ENCODE measurements around the gene LRRC1.

GRCh38 chr6:53792016-53792415, 2.8 kb upstream of the LRRC1 start:
- TF ChIP-seq, protein P1, sequence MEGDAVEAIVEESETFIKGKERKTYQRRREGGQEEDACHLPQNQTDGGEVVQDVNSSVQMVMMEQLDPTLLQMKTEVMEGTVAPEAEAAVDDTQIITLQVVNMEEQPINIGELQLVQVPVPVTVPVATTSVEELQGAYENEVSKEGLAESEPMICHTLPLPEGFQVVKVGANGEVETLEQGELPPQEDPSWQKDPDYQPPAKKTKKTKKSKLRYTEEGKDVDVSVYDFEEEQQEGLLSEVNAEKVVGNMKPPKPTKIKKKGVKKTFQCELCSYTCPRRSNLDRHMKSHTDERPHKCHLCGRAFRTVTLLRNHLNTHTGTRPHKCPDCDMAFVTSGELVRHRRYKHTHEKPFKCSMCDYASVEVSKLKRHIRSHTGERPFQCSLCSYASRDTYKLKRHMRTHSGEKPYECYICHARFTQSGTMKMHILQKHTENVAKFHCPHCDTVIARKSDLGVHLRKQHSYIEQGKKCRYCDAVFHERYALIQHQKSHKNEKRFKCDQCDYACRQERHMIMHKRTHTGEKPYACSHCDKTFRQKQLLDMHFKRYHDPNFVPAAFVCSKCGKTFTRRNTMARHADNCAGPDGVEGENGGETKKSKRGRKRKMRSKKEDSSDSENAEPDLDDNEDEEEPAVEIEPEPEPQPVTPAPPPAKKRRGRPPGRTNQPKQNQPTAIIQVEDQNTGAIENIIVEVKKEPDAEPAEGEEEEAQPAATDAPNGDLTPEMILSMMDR (conservative IDR thresholded peaks at IDR 0.05; ENCODE audit: low read depth in 2 of 2): no peak
- TF ChIP-seq EZH2 (IDR thresholded peaks at IDR 0.05; ENCODE audit: low read depth, unreplicated experiment): no peak
- no peak for TF ChIP-seq CREB1 (CRISPR knock-in tag; IDR thresholded peaks at IDR 0.05; ENCODE audit: low read depth)
- TF ChIP-seq EZH2phosphoT487 (IDR thresholded peaks at IDR 0.05; ENCODE audit: unreplicated experiment): no peak
